GM12891 (cell line): ENCODE results near the gene AP3B1.
"Not testable (repeated sequence)": the region's sequence is repeated elsewhere in the genome, so short reads cannot be mapped to it uniquely, and the experiment has no call there.

Experiments
- DNase-seq: peaks from one replicate; pipeline ENCODE4 v3.0.0; 2011; ENCODE audit warnings: low spot score; ENCODE audit not compliant: insufficient read length
- FAIRE-seq: peaks from 2 replicates; lab custom pipeline; 2011; peaks lifted over from hg19 to GRCh38; lab: Jason Lieb, UNC
- PAX5 ChIP-seq: IDR thresholded peaks from 2 replicates; pipeline ENCODE4 v1.6.1; 2011; ENCODE audit warnings: low read length, moderate library complexity, mild to moderate bottlenecking; ENCODE audit not compliant: insufficient read depth, severe bottlenecking
- POLR2A ChIP-seq: IDR thresholded peaks from 2 replicates; pipeline ENCODE4 v1.6.1; 2011; ENCODE audit warnings: low read depth, low read length, control low read depth
- POLR2AphosphoS5 ChIP-seq: IDR thresholded peaks from 2 replicates; pipeline ENCODE4 v1.6.1; 2011; ENCODE audit warnings: low read depth, low read length, control low read depth
- POU2F2 ChIP-seq: IDR thresholded peaks from 2 replicates; pipeline ENCODE4 v1.6.1; 2011; ENCODE audit warnings: low read depth, mild to moderate bottlenecking, control low read depth, low read length, moderate library complexity
- SPI1 ChIP-seq: IDR thresholded peaks from 2 replicates; pipeline ENCODE4 v1.6.1; 2011; ENCODE audit warnings: low read depth, low read length, control low read depth
- TAF1 ChIP-seq: IDR thresholded peaks from 2 replicates; pipeline ENCODE4 v1.6.1; 2011; ENCODE audit warnings: low read depth, low read length, control low read depth

Gene AP3B1

GRCh38 chr5:78234804-78235203 lies 59.7 kb downstream of the AP3B1 start:
- no peak for DNase-seq
- FAIRE-seq = no peak
- no peak for TF ChIP-seq POLR2AphosphoS5
- no peak for TF ChIP-seq PAX5
- TF ChIP-seq POU2F2 = no peak
- no peak for TF ChIP-seq SPI1
- no peak for TF ChIP-seq POLR2A
- no peak for TF ChIP-seq TAF1

GRCh38 chr5:78232163-78232562 lies 62.3 kb downstream of the AP3B1 start:
- no peak for FAIRE-seq
- no peak for DNase-seq
- TF ChIP-seq POLR2A (no peak), SPI1 (no peak), POU2F2 (no peak), PAX5 (no peak), POLR2AphosphoS5 (no peak), TAF1 (no peak)

DNA sequence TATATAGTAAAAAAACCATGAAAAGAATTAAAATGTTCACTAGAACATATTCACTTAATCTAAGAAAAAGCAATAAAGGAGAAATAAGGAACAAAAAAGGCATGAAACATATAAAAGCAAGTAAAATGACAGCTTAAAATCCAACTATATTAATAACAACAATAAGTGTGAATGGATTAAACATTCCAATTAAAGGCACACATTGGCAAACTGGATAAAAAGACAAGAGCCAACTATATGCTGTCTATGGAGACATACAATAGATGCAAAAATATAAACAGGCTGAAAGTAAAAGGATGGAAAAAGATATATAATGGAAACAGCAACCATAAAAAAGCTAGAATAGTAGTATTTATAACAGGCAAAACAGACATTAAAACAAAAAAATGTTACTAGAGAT lies 70.1 kb downstream of the AP3B1 start:
- TF ChIP-seq TAF1 (no peak), POLR2AphosphoS5 (no peak), POU2F2 (no peak)
- DNase-seq (no peak), FAIRE-seq (no peak)

DNA sequence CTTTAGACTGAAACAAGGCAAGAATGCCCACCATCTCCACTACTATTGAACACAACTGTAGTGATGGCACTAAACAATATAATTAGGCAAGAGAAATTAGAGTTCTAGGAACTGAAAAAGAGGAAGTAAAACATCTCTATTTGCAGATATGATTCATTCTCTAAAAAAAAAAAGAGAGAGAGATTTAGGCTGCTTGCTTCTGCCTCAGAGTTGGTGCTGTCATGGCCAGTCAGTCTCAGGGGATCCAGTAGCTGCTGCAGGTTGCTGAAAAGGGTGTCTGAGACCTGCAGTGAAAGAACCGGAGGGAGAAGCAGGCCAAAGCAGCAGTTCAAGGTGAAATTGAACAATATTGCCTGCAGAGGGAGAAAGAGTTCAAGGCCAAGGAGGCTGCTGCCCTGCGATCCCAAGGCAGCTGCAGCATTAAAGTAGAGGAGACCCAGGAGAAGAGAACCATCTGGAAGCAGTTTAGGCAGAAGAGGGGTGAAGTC lies 72.5 kb downstream of the AP3B1 start:
- TF ChIP-seq TAF1 (no peak), PAX5 (peak; percentile 9), POLR2AphosphoS5 (no peak), POLR2A (no peak), POU2F2 (0 out of 2 replicates have a peak, but pooled peaks have one; percentile 13), SPI1 (peak; percentile 55)
- peak; percentile 97 for FAIRE-seq
- peak; percentile 28 for DNase-seq

DNA sequence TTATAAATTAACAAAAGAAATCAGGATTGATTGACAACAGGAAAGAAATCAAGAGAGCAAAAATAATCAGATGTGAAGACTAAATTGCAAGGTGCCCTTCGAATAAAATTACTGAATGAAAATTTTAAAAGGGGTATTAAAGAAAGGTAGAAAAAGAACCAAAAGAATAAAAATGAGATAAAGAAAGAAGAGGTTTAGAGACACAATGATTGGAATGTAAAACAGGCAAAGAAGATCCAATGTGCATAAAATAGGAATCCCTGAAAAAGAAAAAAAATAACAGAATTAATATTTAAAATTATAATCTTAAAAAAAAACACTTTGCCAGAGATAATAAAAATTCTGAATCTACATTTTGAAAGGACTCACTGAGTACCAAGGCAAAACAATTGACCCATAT lies 73.0 kb downstream of the AP3B1 start:
- DNase-seq (no peak), FAIRE-seq (no peak)
- no peak for TF ChIP-seq PAX5
- no peak for TF ChIP-seq TAF1
- TF ChIP-seq POLR2AphosphoS5 = no peak
- no peak for TF ChIP-seq POU2F2
- no peak for TF ChIP-seq SPI1
- no peak for TF ChIP-seq POLR2A

- TF ChIP-seq PAX5 = no peak
- TF ChIP-seq POLR2A = no peak
- no peak for TF ChIP-seq SPI1
- no peak for TF ChIP-seq TAF1
- TF ChIP-seq POU2F2 = no peak
- TF ChIP-seq POLR2AphosphoS5 = no peak
Measured at GRCh38 chr5:78215972-78216371, 78.5 kb downstream of the AP3B1 start.

GRCh38 chr5:78215565-78215964 lies 78.9 kb downstream of the AP3B1 start:
- DNase-seq (no peak), FAIRE-seq (no peak)
- no peak for TF ChIP-seq TAF1
- no peak for TF ChIP-seq POLR2AphosphoS5
- TF ChIP-seq POLR2A = no peak
- no peak for TF ChIP-seq SPI1
- TF ChIP-seq POU2F2 = no peak
- no peak for TF ChIP-seq PAX5

More at GRCh38 chr5:78215972-78216371, 78.5 kb downstream of the AP3B1 start:
- FAIRE-seq = no peak
- DNase-seq = no peak

GRCh38 chr5:78213799-78214198 lies 80.7 kb downstream of the AP3B1 start:
- DNase-seq = no peak
- TF ChIP-seq POLR2A (no peak), POU2F2 (no peak), TAF1 (no peak), SPI1 (no peak), PAX5 (no peak), POLR2AphosphoS5 (no peak)
- FAIRE-seq = no peak

DNA sequence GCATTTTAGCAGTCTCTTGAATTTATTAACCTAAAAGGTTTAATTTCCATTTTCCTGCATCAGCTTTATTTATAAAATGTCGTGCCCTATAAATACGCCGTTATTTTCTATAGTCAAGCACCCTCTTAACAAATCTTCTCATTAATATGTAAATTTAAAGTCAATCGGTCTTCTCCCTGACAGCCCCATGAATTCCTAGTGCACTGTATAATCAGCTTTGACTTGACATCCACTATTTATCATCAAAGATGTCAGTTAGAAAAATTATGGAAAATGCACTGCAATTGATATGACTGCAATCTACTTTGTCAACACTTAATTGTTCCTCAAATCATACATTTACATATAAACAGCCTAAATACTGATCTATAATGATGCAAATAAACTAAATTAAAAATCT lies 83.4 kb downstream of the AP3B1 start:
- FAIRE-seq = no peak
- TF ChIP-seq POU2F2 (no peak), TAF1 (no peak), PAX5 (no peak), POLR2AphosphoS5 (no peak), SPI1 (no peak), POLR2A (no peak)
- DNase-seq = no peak

GRCh38 chr5:78204241-78204640 lies 90.3 kb downstream of the AP3B1 start:
- TF ChIP-seq POLR2A (no peak), SPI1 (peak; percentile 8; the same call in 1 of the 2 replicates)
- no peak for DNase-seq
- FAIRE-seq = no peak

GRCh38 chr5:78203815-78204214 lies 90.7 kb downstream of the AP3B1 start:
- DNase-seq (no peak), FAIRE-seq (no peak)
- TF ChIP-seq POLR2A (no peak), POLR2AphosphoS5 (no peak), POU2F2 (no peak), TAF1 (no peak), PAX5 (no peak), SPI1 (no peak)

GRCh38 chr5:78190402-78190801 lies 104.1 kb downstream of the AP3B1 start:
- FAIRE-seq = no peak
- no peak for TF ChIP-seq PAX5
- no peak for TF ChIP-seq POU2F2
- no peak for TF ChIP-seq POLR2A
- no peak for TF ChIP-seq SPI1
- TF ChIP-seq POLR2AphosphoS5 = no peak
- no peak for TF ChIP-seq TAF1
- DNase-seq = no peak

GRCh38 chr5:78188681-78189080 lies 105.8 kb downstream of the AP3B1 start:
- not testable (repeated sequence) for FAIRE-seq, DNase-seq
